K562 treated with DMSO at 1 percent for 24 hours (cell line): ENCODE measurements around the gene SLAMF1. TPM values are rescaled to one million over a fixed set of nuclear protein-coding genes. Genes with fewer than 3 reads are reported as not detected.

ENCODE experiments used
- total RNA-seq: library from RNA; unstranded; fragments of 300-600 nt; gene quantifications from 2 replicates; pipeline ENCODE4 v1.2.3, GENCODE V29; 2022; ENCODE audit warnings: low read depth; ENCODE audit not compliant: insufficient read depth

The SLAMF1 gene, protein sequence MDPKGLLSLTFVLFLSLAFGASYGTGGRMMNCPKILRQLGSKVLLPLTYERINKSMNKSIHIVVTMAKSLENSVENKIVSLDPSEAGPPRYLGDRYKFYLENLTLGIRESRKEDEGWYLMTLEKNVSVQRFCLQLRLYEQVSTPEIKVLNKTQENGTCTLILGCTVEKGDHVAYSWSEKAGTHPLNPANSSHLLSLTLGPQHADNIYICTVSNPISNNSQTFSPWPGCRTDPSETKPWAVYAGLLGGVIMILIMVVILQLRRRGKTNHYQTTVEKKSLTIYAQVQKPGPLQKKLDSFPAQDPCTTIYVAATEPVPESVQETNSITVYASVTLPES
- total RNA-seq, result 2.9 and 4.4 TPM in 2 replicates

GRCh38 chr1:160646711-160647328, at the start of gene SLAMF1:
Gene SLAMF1 (minus strand): TSS chr1:160647044. CDS start chr1:160646945, 99 bp downstream.

DNA sequence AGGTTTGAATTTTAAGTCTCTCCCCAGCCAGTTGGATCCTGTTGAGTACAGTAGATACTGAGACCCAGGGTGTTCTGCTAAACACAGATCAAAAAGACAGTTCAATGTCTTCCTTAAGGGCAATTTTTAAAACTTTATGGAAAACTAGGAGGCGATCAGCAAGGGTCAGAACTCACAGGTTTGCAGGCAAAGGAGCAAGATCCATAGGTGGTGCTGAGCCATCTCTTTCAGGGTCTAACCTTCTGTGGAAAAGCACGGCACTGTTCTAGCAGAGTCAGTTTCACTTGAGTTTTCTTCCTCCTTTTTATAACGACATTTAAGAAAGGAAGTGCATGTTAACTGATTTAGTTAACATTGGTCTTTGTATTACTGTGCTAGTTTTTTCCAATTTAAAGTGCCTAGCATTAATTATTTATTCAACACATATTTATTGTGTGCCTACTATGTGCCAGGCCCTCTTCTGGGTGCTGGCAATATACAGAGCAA, 67.6 kb downstream of the SLAMF1 start, which contains the start of gene CD84:
Gene CD84 (minus strand): TSS at position 281 of the 486 bp plus-strand sequence. CDS start 59 bp downstream, at position 222.

Other genes starting within 250 kb of the SLAMF1 start
- gene VANGL2, start 246.5 kb downstream of the SLAMF1 start, total RNA-seq, result 6.9 and 8.0 TPM in 2 replicates
- gene SLAMF6, start 123.8 kb downstream of the SLAMF1 start, total RNA-seq, result 3.3 and 3.7 TPM in 2 replicates
- gene CD84, start 67.5 kb downstream of the SLAMF1 start, total RNA-seq, result 1.4 and 1.6 TPM in 2 replicates
- gene CD48, start 64.8 kb upstream of the SLAMF1 start, total RNA-seq, result 0.49 TPM in 1 of 2 replicates, not detected in the other
- gene SLAMF7, start 92.2 kb upstream of the SLAMF1 start, total RNA-seq, result 0.61 and 0.74 TPM in 2 replicates
- not detected in 2 replicates for gene LY9, start 149.1 kb upstream of the SLAMF1 start, total RNA-seq
- not detected in 2 replicates for gene CD244, start 215.8 kb upstream of the SLAMF1 start, total RNA-seq
- gene ITLN1, start 238.1 kb upstream of the SLAMF1 start, total RNA-seq, result not detected in 2 replicates